Vagina (tissue), 2 donors: ENCODE results near the gene PPFIA3. TPM values are rescaled to one million over a fixed set of nuclear protein-coding genes. Genes with fewer than 3 reads are reported as not detected.
"Not testable (repeated sequence)": the region's sequence is repeated elsewhere in the genome, so short reads cannot be mapped to it uniquely, and the experiment has no call there.

ENCODE experiments used
- DNase-seq, 2 donors: peaks; one replicate each; pipeline ENCODE4 v3.0.0-alpha.2; 2017; ENCODE audit errors: extremely low spot score in 2 of 2
- H3K27ac ChIP-seq: fragments of 200-600 bp; sonication (generic); one replicate; pipeline ENCODE4 v1.5.1; 2019
- H3K27me3 ChIP-seq: fragments of 200-600 bp; sonication (generic); one replicate; pipeline ENCODE4 v1.5.1; 2019
- H3K36me3 ChIP-seq, 2 donors: fragments of 200-600 bp; sonication (generic); one replicate each; pipeline ENCODE4 v1.5.1; 2017 to 2019
- H3K4me1 ChIP-seq: fragments of 200-600 bp; sonication (generic); one replicate; pipeline ENCODE4 v1.5.1; 2019
- H3K4me3 ChIP-seq, 2 donors: fragments of 200-600 bp; sonication (generic); 1 replicate in 1 of 2; 2 replicates in 1 of 2; pipeline ENCODE4 v1.5.1; 2016 to 2019
- H3K9me3 ChIP-seq: fragments of 200-600 bp; sonication (generic); one replicate; pipeline ENCODE4 v1.5.1; 2019
- POLR2A ChIP-seq, 2 donors: fragments of 450-650 bp; IDR thresholded peaks; one replicate each; pipeline ENCODE4 v1.6.1; 2017; ENCODE audit warnings: antibody characterized with exemption in 2 of 2, mild to moderate bottlenecking in 2 of 2, moderate library complexity in 2 of 2
- POLR2AphosphoS5 ChIP-seq, 2 donors: sonication (generic); formaldehyde crosslinking; IDR thresholded peaks; one replicate each; pipeline ENCODE4 v1.9.0; 2017; ENCODE audit warnings: antibody characterized with exemption in 2 of 2, mild to moderate bottlenecking in 2 of 2, low read depth in 1 of 2; ENCODE audit not compliant: insufficient read depth in 1 of 2
- intact Hi-C: fragments of 100-400 bp; cut with DNase I; formaldehyde crosslinking; loops from one replicate; pipeline ENCODE4 v1.15.1; 2023
- total RNA-seq: library from RNA; depleted of rRNA; stranded (reverse); fragments of >200 nt; gene quantifications from one replicate; pipeline ENCODE4 v1.2.3, GENCODE V29; 2016
- TF ChIP-seq, protein P1 (sequence below), 3 experiments: fragments of 450-650 bp in 2 of 3; fragments of 200-600 bp in 1 of 3; sonication (generic) in 1 of 3; IDR thresholded peaks; one replicate each; pipeline ENCODE4 v1.5.1; 2017 to 2019; ENCODE audit warnings: antibody characterized with exemption in 3 of 3, mild to moderate bottlenecking in 2 of 3, moderate library complexity in 2 of 3

Gene PPFIA3
- total RNA-seq, 1 donor from 2014 or later, result 4.7 TPM

- TF ChIP-seq, protein P1, sequence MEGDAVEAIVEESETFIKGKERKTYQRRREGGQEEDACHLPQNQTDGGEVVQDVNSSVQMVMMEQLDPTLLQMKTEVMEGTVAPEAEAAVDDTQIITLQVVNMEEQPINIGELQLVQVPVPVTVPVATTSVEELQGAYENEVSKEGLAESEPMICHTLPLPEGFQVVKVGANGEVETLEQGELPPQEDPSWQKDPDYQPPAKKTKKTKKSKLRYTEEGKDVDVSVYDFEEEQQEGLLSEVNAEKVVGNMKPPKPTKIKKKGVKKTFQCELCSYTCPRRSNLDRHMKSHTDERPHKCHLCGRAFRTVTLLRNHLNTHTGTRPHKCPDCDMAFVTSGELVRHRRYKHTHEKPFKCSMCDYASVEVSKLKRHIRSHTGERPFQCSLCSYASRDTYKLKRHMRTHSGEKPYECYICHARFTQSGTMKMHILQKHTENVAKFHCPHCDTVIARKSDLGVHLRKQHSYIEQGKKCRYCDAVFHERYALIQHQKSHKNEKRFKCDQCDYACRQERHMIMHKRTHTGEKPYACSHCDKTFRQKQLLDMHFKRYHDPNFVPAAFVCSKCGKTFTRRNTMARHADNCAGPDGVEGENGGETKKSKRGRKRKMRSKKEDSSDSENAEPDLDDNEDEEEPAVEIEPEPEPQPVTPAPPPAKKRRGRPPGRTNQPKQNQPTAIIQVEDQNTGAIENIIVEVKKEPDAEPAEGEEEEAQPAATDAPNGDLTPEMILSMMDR (IDR thresholded peaks at IDR 0.05), result no peak
- TF ChIP-seq POLR2AphosphoS5 (IDR thresholded peaks at IDR 0.05; ENCODE audit: insufficient read depth in 1 of 2, low read depth in 1 of 2) (no peak), POLR2A (IDR thresholded peaks at IDR 0.05) (no peak)
- Histone ChIP-seq H3K9me3 (no peaks in the 10 kb centered on the region), H3K27ac (peak overlapping the region; percentile 92), H3K4me1 (peaks cover 42% of the 10 kb centered on the region), H3K27me3 (no peaks in the 10 kb centered on the region), H3K4me3 (peak overlapping the region; percentile 64 to 73), H3K36me3 (no peaks in the 10 kb centered on the region)
- peak in 1 of 2 donors; percentile 85 for DNase-seq
- intact Hi-C loops, result no loop called here
Observed at GRCh38 chr19:49117677-49118564, 1.4 kb upstream of the PPFIA3 start.

GRCh38 chr19:49118565-49119410 is 556 bp upstream of the PPFIA3 start, which contains the start of gene C19orf73:
TSS of gene C19orf73 (minus strand) at chr19:49119143. CDS start at chr19:49119022, 121 bp downstream.
- no peaks in the 10 kb centered on the region for H3K9me3 ChIP-seq
- H3K36me3 ChIP-seq, result no peaks in the 10 kb centered on the region
- H3K4me1 ChIP-seq, result peaks cover 37% of the 10 kb centered on the region
- H3K27me3 ChIP-seq, result no peaks in the 10 kb centered on the region
- H3K27ac ChIP-seq, result peak within 1 kb of the TSS; percentile 92
- DNase-seq, result peak in 1 of 2 donors; percentile 91
- TF ChIP-seq, protein P1 (IDR thresholded peaks at IDR 0.05), result peak in 1 of 3 experiments; percentile 18
- peak; percentile 31 to 91 for TF ChIP-seq POLR2AphosphoS5 (IDR thresholded peaks at IDR 0.05; ENCODE audit: insufficient read depth in 1 of 2, low read depth in 1 of 2)
- peak in 1 of 2 donors; percentile 56 for TF ChIP-seq POLR2A (IDR thresholded peaks at IDR 0.05)
- H3K4me3 ChIP-seq, result peak within 1 kb of the TSS; percentile 64 to 73
- intact Hi-C loops, result no loop called here

GRCh38 chr19:49120325-49120683 is 960 bp downstream of the PPFIA3 start:
- no peaks in the 10 kb centered on the region for H3K9me3 ChIP-seq
- peak overlapping the region; percentile 64 to 73 for H3K4me3 ChIP-seq
- peak in 1 of 2 donors; percentile 77 for DNase-seq
- intact Hi-C loops, result no loop called here
- peaks cover 28% of the 10 kb centered on the region for H3K4me1 ChIP-seq
- H3K36me3 ChIP-seq, result no peaks in the 10 kb centered on the region
- no peaks in the 10 kb centered on the region for H3K27me3 ChIP-seq
- peak overlapping the region; percentile 92 for H3K27ac ChIP-seq
- no peak for TF ChIP-seq POLR2AphosphoS5 (IDR thresholded peaks at IDR 0.05; ENCODE audit: insufficient read depth in 1 of 2, low read depth in 1 of 2)

DNA sequence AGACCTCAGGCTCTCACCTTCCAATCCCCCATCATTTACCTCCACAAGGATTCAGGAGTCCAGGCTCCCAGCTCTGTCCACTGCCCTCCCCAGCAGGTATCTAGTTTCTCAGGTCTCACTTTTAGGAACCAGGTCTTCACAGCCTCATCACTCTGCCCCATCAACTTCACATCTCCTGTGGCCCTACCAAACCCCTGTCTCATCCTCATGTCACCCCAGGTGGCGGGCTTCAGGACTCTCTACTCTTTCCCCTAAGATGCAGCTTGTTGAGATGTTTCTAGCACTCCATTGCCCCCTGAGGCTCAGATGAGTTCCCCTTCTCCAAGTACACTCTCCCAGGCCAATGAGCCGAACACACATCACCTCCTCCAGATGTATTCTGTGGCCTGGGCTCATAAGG is 1.5 kb downstream of the PPFIA3 start:
- intact Hi-C loops, result no loop called here
- DNase-seq, result peak in 1 of 2 donors; percentile 81
- no peaks in the 10 kb centered on the region for H3K27me3 ChIP-seq
- no peaks in the 10 kb centered on the region for H3K36me3 ChIP-seq
- no peak overlapping the region for H3K4me3 ChIP-seq
- H3K9me3 ChIP-seq, result no peaks in the 10 kb centered on the region
- TF ChIP-seq, protein P1 (IDR thresholded peaks at IDR 0.05), result no peak
- TF ChIP-seq POLR2A (IDR thresholded peaks at IDR 0.05) (no peak), POLR2AphosphoS5 (IDR thresholded peaks at IDR 0.05; ENCODE audit: insufficient read depth in 1 of 2, low read depth in 1 of 2) (no peak)
- H3K27ac ChIP-seq, result no peak overlapping the region
- H3K4me1 ChIP-seq, result peaks cover 27% of the 10 kb centered on the region

- H3K27me3 ChIP-seq, DNase-seq, H3K4me3 ChIP-seq, H3K36me3 ChIP-seq, intact Hi-C loops, H3K9me3 ChIP-seq, H3K27ac ChIP-seq: not testable (repeated sequence)
- peaks cover 27% of the 10 kb centered on the region for H3K4me1 ChIP-seq
Observed at GRCh38 chr19:49121841-49122240, 2.5 kb downstream of the PPFIA3 start.

DNA sequence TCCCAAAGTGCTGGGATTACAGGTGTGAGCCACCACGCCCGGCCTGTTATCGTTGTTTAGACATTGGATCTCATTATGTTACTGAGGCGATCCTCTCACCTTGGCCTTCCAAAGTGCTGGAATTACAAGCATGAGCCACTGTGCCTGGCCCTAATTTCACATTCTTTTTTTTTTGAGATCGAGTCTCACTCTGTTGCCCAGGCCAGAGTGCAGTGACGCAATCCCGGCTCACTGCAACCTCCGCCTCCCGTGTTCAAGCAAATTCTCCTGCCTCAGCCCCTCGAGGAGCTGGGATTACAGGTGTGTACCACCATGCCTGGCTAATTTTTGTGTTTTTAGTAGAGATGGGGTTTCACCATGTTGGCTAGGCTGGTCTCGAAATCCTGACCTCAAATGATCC is 3.9 kb downstream of the PPFIA3 start:
- peaks cover 26% of the 10 kb centered on the region for H3K4me1 ChIP-seq
- H3K27me3 ChIP-seq, DNase-seq, H3K9me3 ChIP-seq, H3K36me3 ChIP-seq, intact Hi-C loops, H3K4me3 ChIP-seq, H3K27ac ChIP-seq: not testable (repeated sequence)
